Left cardiac atrium (tissue), 4 donors: ENCODE results near the gene MYL5. TPM values are rescaled to one million over a fixed set of nuclear protein-coding genes. Genes with fewer than 3 reads are reported as not detected.
"Not testable (repeated sequence)": the region's sequence is repeated elsewhere in the genome, so short reads cannot be mapped to it uniquely, and the experiment has no call there.

Source experiments
- ATAC-seq, 2 donors: fragments of 200-7000 bp; cut with Tn5 transposase; one replicate each; pipeline ENCODE4 v1.9.1; 2020; ENCODE audit warnings: mild to moderate bottlenecking in 2 of 2, moderate library complexity in 2 of 2
- DNase-seq: peaks from one replicate; pipeline ENCODE4 v3.0.0-alpha.2; 2020
- intact Hi-C, 2 donors: fragments of 100-400 bp; cut with DNase I; formaldehyde crosslinking; loops; one replicate each; pipeline versions ENCODE4 v1.14.1 to v1.15.1; 2022 to 2023
- total RNA-seq, 2 donors: library from RNA; stranded (reverse); fragmentation: NEBNext Ultra II Directional; extraction: Animal tissue kit (Norgen Biotek cat#: 25700); gene quantifications; one replicate each; pipeline ENCODE4 v1.2.1, GENCODE V29; 2021
- donor health status: DM: no; HTN: yes; CAD: no.
- donor health status: DM: no; HTN: yes; CAD: no; lungs with severe emphysema.
- donor health status: DM: yes; HTN: yes; CAD: no.
- donor health status: Dilated cardiomyopathy.

MYL5 gene
- total RNA-seq, 2 donors from 2014 or later = 5.4 to 5.9 TPM

DNA sequence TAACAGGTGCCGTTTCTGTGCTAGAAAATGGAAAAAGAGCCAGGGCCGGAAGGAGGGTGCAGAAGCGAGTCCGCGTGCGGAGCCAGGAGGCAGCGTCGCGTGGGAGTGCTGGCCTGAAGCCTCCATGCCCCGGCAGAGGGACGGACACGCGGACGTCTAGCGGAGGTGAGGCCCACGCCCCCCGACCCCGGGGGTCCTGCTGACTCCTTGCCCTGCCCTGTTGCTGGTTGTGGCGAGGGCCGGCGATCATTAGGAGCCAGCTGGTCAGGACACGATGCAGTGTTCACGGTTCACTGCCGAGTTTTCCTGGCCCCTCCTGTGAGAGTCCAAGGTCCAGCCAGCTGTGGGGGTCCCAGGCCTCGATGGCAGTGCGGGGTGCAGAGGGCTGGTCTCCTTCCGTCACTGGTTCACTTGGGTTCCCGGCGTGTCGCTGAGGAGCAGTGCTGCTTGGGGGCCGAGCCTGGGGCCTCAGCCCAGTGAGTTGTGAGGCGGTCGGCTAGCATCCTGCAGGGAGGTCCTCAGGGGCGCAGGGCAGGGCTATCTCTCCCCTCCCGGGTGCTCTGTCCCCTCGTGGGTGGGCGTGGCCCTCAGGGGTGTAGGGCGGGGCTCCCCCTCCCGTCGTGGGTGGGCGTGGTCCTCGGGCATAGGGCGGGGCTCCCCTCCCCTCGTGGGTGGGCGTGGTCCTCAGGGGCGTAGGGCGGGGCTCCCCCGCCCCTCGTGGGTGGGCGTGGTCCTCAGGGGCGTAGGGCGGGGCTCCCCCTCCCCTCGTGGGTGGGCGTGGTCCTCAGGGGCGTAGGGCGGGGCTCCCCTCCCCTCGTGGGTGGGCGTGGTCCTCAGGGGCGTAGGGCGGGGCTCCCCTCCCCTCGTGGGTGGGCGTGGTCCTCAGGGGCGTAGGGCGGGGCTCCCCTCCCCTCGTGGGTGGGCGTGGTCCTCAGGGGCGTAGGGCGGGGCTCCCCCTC, 56.9 kb downstream of the MYL5 start:
- intact Hi-C loops, DNase-seq, ATAC-seq: not testable (repeated sequence)

Other genes with a start within 250 kb of the MYL5 start
- gene ZNF721, start 175.4 kb upstream of the MYL5 start, total RNA-seq = 10 to 100 TPM; 14.8 to 18.6 TPM
- 10 to 100 TPM; 21.6 to 23.3 TPM for gene PIGG, start 175.3 kb upstream of the MYL5 start, total RNA-seq
- gene TMEM271, start 98.2 kb upstream of the MYL5 start, total RNA-seq = not detected
- gene PDE6B, start 49.0 kb upstream of the MYL5 start, total RNA-seq = 1 to 10 TPM; 4.7 to 5.2 TPM
- gene ATP5ME, start 266 bp upstream of the MYL5 start, total RNA-seq = 100 to 1,000 TPM; 770 to 781 TPM
- gene SLC49A3, start 14.6 kb downstream of the MYL5 start, total RNA-seq = 10 to 100 TPM; 14.0 to 17.2 TPM
- gene PCGF3, start 31.3 kb downstream of the MYL5 start, total RNA-seq = 10 to 100 TPM; 21.4 to 26.6 TPM
- gene CPLX1, start 151.6 kb downstream of the MYL5 start, total RNA-seq = 1 to 10 TPM; 5.6 to 9.4 TPM